ENCODE measurements around the gene YAF2. TPM values are rescaled to one million over a fixed set of nuclear protein-coding genes. Genes with fewer than 3 reads are reported as not detected.
"Not testable (repeated sequence)": the region's sequence is repeated elsewhere in the genome, so short reads cannot be mapped to it uniquely, and the experiment has no call there.

Gene YAF2
- total RNA-seq, 2 donors from 2014 or later, result 19.4 to 27.3 TPM

DNA sequence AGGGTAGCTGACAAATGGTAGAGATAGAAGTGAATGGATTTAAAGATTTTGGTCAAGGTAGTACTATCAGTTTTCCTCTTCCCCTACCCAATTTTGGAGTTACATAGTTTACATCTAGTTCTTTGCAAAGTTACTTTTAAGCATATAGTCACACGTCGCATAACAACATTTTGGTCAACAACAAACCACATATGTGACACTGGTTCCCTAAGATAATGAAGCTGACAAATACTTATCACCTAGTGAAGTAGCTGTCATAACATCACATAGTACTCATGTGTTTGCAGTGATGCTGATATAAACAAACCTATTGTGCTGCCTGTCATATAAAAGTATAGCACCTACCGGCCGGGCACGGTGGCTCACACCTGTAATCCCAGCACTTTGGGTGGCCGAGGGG, 45.4 kb downstream of the YAF2 start:
- H3K27ac ChIP-seq (ENCODE audit: low read depth, low read length), result no peak overlapping the region
- DNase-seq, result no peak
- Mint-ChIP-seq H3K36me3 (ENCODE audit: low read depth) (peaks cover 18% of the 10 kb centered on the region), H3K4me3 (no peak overlapping the region), H3K27ac (no peak overlapping the region), H3K27me3 (ENCODE audit: insufficient read depth) (no peaks in the 10 kb centered on the region), H3K9me3 (no peaks in the 10 kb centered on the region), H3K4me1 (no peaks in the 10 kb centered on the region)
- H3K36me3 ChIP-seq (ENCODE audit: control insufficient read depth, insufficient read depth, low read length), result no peaks in the 10 kb centered on the region
- WGBS, 2 experiments (ENCODE audit: insufficient coverage in 1 of 2, insufficient read length in 1 of 2), result 77 to 89% methylated on average over 6 of the region's 6 CpGs
- no peaks in the 10 kb centered on the region for H3K9me3 ChIP-seq (ENCODE audit: control insufficient read depth, low read length)
- no peak overlapping the region for H3K4me3 ChIP-seq (ENCODE audit: low read length)
- TF ChIP-seq, protein P1, sequence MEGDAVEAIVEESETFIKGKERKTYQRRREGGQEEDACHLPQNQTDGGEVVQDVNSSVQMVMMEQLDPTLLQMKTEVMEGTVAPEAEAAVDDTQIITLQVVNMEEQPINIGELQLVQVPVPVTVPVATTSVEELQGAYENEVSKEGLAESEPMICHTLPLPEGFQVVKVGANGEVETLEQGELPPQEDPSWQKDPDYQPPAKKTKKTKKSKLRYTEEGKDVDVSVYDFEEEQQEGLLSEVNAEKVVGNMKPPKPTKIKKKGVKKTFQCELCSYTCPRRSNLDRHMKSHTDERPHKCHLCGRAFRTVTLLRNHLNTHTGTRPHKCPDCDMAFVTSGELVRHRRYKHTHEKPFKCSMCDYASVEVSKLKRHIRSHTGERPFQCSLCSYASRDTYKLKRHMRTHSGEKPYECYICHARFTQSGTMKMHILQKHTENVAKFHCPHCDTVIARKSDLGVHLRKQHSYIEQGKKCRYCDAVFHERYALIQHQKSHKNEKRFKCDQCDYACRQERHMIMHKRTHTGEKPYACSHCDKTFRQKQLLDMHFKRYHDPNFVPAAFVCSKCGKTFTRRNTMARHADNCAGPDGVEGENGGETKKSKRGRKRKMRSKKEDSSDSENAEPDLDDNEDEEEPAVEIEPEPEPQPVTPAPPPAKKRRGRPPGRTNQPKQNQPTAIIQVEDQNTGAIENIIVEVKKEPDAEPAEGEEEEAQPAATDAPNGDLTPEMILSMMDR (conservative IDR thresholded peaks at IDR 0.05), result no peak
- H3K4me1 ChIP-seq (ENCODE audit: control insufficient read depth, insufficient read depth, low read length), result no peaks in the 10 kb centered on the region
- no peaks in the 10 kb centered on the region for H3K27me3 ChIP-seq (ENCODE audit: control insufficient read depth, insufficient read depth, low read length, poor library complexity, severe bottlenecking)
- no peak overlapping the region for H3K9ac ChIP-seq (ENCODE audit: extremely low read depth, low read length, poor library complexity, severe bottlenecking)

DNA sequence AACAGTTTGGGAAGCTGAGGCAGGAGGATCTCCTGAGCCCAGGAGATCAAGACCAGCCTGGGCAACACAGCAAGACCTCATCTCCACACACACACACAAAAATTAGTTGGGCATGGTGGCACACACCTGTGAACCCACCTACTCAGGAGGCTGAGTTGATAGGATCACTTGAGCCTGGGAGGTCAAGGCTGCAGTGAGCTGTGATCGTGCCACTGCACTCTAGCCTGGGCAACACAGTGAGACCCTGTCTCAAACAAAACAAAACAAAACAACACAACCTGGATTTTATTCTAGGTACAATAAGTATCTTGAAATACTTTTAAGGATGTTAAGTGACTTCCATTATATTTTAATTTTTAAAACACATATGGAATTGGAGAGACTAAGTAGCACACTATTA, 45.8 kb downstream of the YAF2 start:
- H3K36me3 ChIP-seq (ENCODE audit: control insufficient read depth, insufficient read depth, low read length), result no peaks in the 10 kb centered on the region
- H3K9ac ChIP-seq (ENCODE audit: extremely low read depth, low read length, poor library complexity, severe bottlenecking), result no peak overlapping the region
- 80 to 100% methylated on average over 1 of the region's 1 CpG for WGBS, 2 experiments (ENCODE audit: insufficient coverage in 1 of 2, insufficient read length in 1 of 2)
- no peak overlapping the region for H3K27ac Mint-ChIP-seq
- no peak overlapping the region for H3K27ac ChIP-seq (ENCODE audit: low read depth, low read length)
- no peaks in the 10 kb centered on the region for H3K27me3 Mint-ChIP-seq (ENCODE audit: insufficient read depth)
- no peaks in the 10 kb centered on the region for H3K27me3 ChIP-seq (ENCODE audit: control insufficient read depth, insufficient read depth, low read length, poor library complexity, severe bottlenecking)
- TF ChIP-seq, protein P1 (conservative IDR thresholded peaks at IDR 0.05), result no peak
- no peaks in the 10 kb centered on the region for H3K4me1 ChIP-seq (ENCODE audit: control insufficient read depth, insufficient read depth, low read length)
- H3K9me3 Mint-ChIP-seq, result no peaks in the 10 kb centered on the region
- no peak overlapping the region for H3K4me3 ChIP-seq (ENCODE audit: low read length)
- peaks cover 18% of the 10 kb centered on the region for H3K36me3 Mint-ChIP-seq (ENCODE audit: low read depth)
- H3K4me3 Mint-ChIP-seq, result no peak overlapping the region
- no peak for DNase-seq
- H3K4me1 Mint-ChIP-seq, result no peaks in the 10 kb centered on the region
- no peaks in the 10 kb centered on the region for H3K9me3 ChIP-seq (ENCODE audit: control insufficient read depth, low read length)

DNA sequence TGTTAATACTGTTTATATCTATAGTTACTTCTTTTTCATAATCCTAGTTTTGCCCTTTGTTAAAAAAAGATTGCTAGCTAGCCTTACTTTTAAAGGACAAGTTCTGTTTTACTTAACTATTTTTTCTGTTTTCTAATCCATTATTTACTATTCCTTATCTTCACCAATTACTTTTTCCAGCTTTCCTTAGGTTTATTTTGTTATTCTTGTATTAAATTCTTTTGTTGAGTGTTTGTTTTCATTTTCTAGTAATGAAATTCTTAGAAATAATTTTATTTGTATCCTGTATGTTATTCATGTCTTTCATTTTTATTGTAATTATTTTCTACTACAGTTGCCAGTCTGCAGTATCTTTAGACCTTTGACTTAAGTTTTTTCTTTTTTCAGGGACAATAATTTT, 47.7 kb downstream of the YAF2 start:
- no peak for DNase-seq
- Mint-ChIP-seq H3K4me3 (no peak overlapping the region), H3K27ac (no peak overlapping the region), H3K36me3 (ENCODE audit: low read depth) (peaks cover 19% of the 10 kb centered on the region), H3K4me1 (no peaks in the 10 kb centered on the region), H3K9me3 (no peaks in the 10 kb centered on the region), H3K27me3 (ENCODE audit: insufficient read depth) (no peaks in the 10 kb centered on the region)
- Histone ChIP-seq H3K27ac (ENCODE audit: low read depth, low read length) (no peak overlapping the region), H3K4me3 (ENCODE audit: low read length) (no peak overlapping the region), H3K9me3 (ENCODE audit: control insufficient read depth, low read length) (no peaks in the 10 kb centered on the region), H3K9ac (ENCODE audit: extremely low read depth, low read length, poor library complexity, severe bottlenecking) (no peak overlapping the region), H3K4me1 (ENCODE audit: control insufficient read depth, insufficient read depth, low read length) (no peaks in the 10 kb centered on the region), H3K36me3 (ENCODE audit: control insufficient read depth, insufficient read depth, low read length) (no peaks in the 10 kb centered on the region), H3K27me3 (ENCODE audit: control insufficient read depth, insufficient read depth, low read length, poor library complexity, severe bottlenecking) (no peaks in the 10 kb centered on the region)
- TF ChIP-seq, protein P1 (conservative IDR thresholded peaks at IDR 0.05), result no peak

DNA sequence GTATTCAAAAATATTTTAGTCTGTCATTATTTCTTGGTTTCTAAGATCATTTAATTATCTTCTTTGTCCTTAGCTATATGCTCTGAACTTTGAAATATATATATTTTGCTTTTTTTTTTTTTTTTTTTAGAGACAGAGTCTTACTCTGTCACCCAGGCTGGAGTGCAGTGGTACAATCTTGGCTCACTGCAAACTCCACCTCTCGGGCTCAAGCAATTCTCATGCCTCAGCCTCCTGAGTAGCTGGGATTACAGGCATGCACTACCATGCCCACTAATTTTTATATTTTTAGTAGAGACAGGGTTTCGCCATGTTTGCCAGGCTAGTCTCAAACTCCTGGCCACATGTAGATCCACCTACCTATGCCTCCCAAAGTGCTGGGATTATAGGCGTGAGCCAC, 49.8 kb downstream of the YAF2 start:
- not testable (repeated sequence) for H3K27me3 ChIP-seq (ENCODE audit: control insufficient read depth, insufficient read depth, low read length, poor library complexity, severe bottlenecking); H3K9me3 ChIP-seq (ENCODE audit: control insufficient read depth, low read length); H3K4me3 ChIP-seq (ENCODE audit: low read length); H3K27me3 Mint-ChIP-seq (ENCODE audit: insufficient read depth); H3K9me3 Mint-ChIP-seq; DNase-seq; H3K4me3 Mint-ChIP-seq; H3K27ac ChIP-seq (ENCODE audit: low read depth, low read length); H3K4me1 Mint-ChIP-seq; H3K4me1 ChIP-seq (ENCODE audit: control insufficient read depth, insufficient read depth, low read length); H3K36me3 ChIP-seq (ENCODE audit: control insufficient read depth, insufficient read depth, low read length); H3K9ac ChIP-seq (ENCODE audit: extremely low read depth, low read length, poor library complexity, severe bottlenecking); H3K27ac Mint-ChIP-seq
- H3K36me3 Mint-ChIP-seq (ENCODE audit: low read depth), result peaks cover 16% of the 10 kb centered on the region
- 88% methylated on average over 2 of the region's 3 CpGs; no CpG with 5 or more reads in 1 of the 2 experiments for WGBS, 2 experiments (ENCODE audit: insufficient coverage in 1 of 2, insufficient read length in 1 of 2)

All from endodermal cell (in vitro differentiated cells).